ENCODE results near the gene MED9. TPM values are rescaled to one million over a fixed set of nuclear protein-coding genes. Genes with fewer than 3 reads are reported as not detected.

Gene MED9
- total RNA-seq, 1 experiment from 2014 or later: 20.4 TPM

- intact Hi-C loops (cut with micrococcal nuclease; ENCODE audit: unreplicated experiment): no loop called here
Observed at GRCh38 chr17:17437461-17437860, 39.3 kb upstream of the MED9 start.

GRCh38 chr17:17437893-17438292, 38.9 kb upstream of the MED9 start:
- intact Hi-C loops (cut with micrococcal nuclease; ENCODE audit: unreplicated experiment): no loop called here
- no peak for DNase-seq (ENCODE audit: low spot score)
- no TSS peak for BruUV-seq (replicated peaks)
- no peak overlapping the region for H3K4me3 ChIP-seq (ENCODE audit: low read depth, low read length, poor library complexity, severe bottlenecking)
- TF ChIP-seq CTCF (conservative IDR thresholded peaks at IDR 0.05; ENCODE audit: low read depth, low read length) (no peak), EZH2 (IDR thresholded peaks at IDR 0.05; ENCODE audit: borderline replicate concordance, low read depth, low read length, poor library complexity, severe bottlenecking) (no peak)
- peaks cover 5% of the 10 kb centered on the region for H3K27me3 ChIP-seq (replicated peaks; ENCODE audit: insufficient read depth, low read depth, low read length, poor library complexity)
- no peaks in the 10 kb centered on the region for H3K9me3 ChIP-seq (ENCODE audit: low read depth, low read length, poor library complexity, severe bottlenecking)
- ChIA-PET POLR2A (ENCODE audit: low non-redundant PET) (interaction anchor here (0.7 kb wide), 1 partner anchor 11 kb away, joined by 9 read pairs; no protein-coding TSS in a partner anchor), CTCF (no interaction called here)
- H3K36me3 ChIP-seq (ENCODE audit: insufficient read depth, low read length, poor library complexity, severe bottlenecking): no peaks in the 10 kb centered on the region
- H3K4me1 ChIP-seq (ENCODE audit: insufficient read depth, low read length, poor library complexity, severe bottlenecking): no peaks in the 10 kb centered on the region
- no peak overlapping the region for H3K27ac ChIP-seq (ENCODE audit: low read depth, low read length, poor library complexity, severe bottlenecking)

More at GRCh38 chr17:17437461-17437860, 39.3 kb upstream of the MED9 start:
- no peak for DNase-seq (ENCODE audit: low spot score)
- CTCF ChIA-PET: no interaction called here
- POLR2A ChIA-PET (ENCODE audit: low non-redundant PET): no interaction called here
- Histone ChIP-seq H3K27me3 (replicated peaks; ENCODE audit: insufficient read depth, low read depth, low read length, poor library complexity) (peaks cover 5% of the 10 kb centered on the region), H3K4me3 (ENCODE audit: low read depth, low read length, poor library complexity, severe bottlenecking) (no peak overlapping the region), H3K36me3 (ENCODE audit: insufficient read depth, low read length, poor library complexity, severe bottlenecking) (no peaks in the 10 kb centered on the region), H3K27ac (ENCODE audit: low read depth, low read length, poor library complexity, severe bottlenecking) (no peak overlapping the region), H3K9me3 (ENCODE audit: low read depth, low read length, poor library complexity, severe bottlenecking) (no peaks in the 10 kb centered on the region), H3K4me1 (ENCODE audit: insufficient read depth, low read length, poor library complexity, severe bottlenecking) (no peaks in the 10 kb centered on the region)
- no TSS peak for BruUV-seq (replicated peaks)
- TF ChIP-seq CTCF (conservative IDR thresholded peaks at IDR 0.05; ENCODE audit: low read depth, low read length) (no peak), EZH2 (IDR thresholded peaks at IDR 0.05; ENCODE audit: borderline replicate concordance, low read depth, low read length, poor library complexity, severe bottlenecking) (no peak)

GRCh38 chr17:17440010-17440843, 36.6 kb upstream of the MED9 start:
- intact Hi-C loops (cut with micrococcal nuclease; ENCODE audit: unreplicated experiment): no loop called here
- H3K27me3 ChIP-seq (replicated peaks; ENCODE audit: insufficient read depth, low read depth, low read length, poor library complexity): no peaks in the 10 kb centered on the region
- no peaks in the 10 kb centered on the region for H3K4me1 ChIP-seq (ENCODE audit: insufficient read depth, low read length, poor library complexity, severe bottlenecking)
- DNase-seq (ENCODE audit: low spot score): peak; percentile 77
- TF ChIP-seq EZH2 (IDR thresholded peaks at IDR 0.05; ENCODE audit: borderline replicate concordance, low read depth, low read length, poor library complexity, severe bottlenecking) (no peak), CTCF (conservative IDR thresholded peaks at IDR 0.05; ENCODE audit: low read depth, low read length) (peak; percentile 71)
- no TSS peak for BruUV-seq (replicated peaks)
- no peaks in the 10 kb centered on the region for H3K36me3 ChIP-seq (ENCODE audit: insufficient read depth, low read length, poor library complexity, severe bottlenecking)
- CTCF ChIA-PET: no interaction called here
- no peak overlapping the region for H3K4me3 ChIP-seq (ENCODE audit: low read depth, low read length, poor library complexity, severe bottlenecking)
- H3K27ac ChIP-seq (ENCODE audit: low read depth, low read length, poor library complexity, severe bottlenecking): no peak overlapping the region
- H3K9me3 ChIP-seq (ENCODE audit: low read depth, low read length, poor library complexity, severe bottlenecking): no peaks in the 10 kb centered on the region
- POLR2A ChIA-PET (ENCODE audit: low non-redundant PET): no interaction called here
